Activated naive CD4-positive, alpha-beta T cell treated with anti-CD3 and anti-CD28 coated beads, Interleukin-2, amount 50 U/mL, for 72 hours (primary cell): ENCODE measurements around the gene PHKG2. TPM values are rescaled to one million over a fixed set of nuclear protein-coding genes. Genes with fewer than 3 reads are reported as not detected.

Experiments used
- ATAC-seq, 2 donors: fragments of 150-1000 bp; cut with Tn5 transposase; 2 replicates each; pipeline ENCODE4 v1.10.0; 2021; ENCODE audit warnings: mild to moderate bottlenecking in 2 of 2, moderate library complexity in 2 of 2
- DNase-seq, 2 donors: peaks; one replicate each; pipeline ENCODE4 v3.0.0; 2021 to 2022; ENCODE audit warnings: low spot score in 2 of 2
- H3K27ac Mint-ChIP-seq, 2 donors: one replicate each; pipeline ENCODE4 v1.8.0; 2022; ENCODE audit warnings: mild to moderate bottlenecking in 2 of 2, mixed read lengths in 2 of 2
- H3K36me3 Mint-ChIP-seq, 2 donors: one replicate each; pipeline ENCODE4 v1.8.0; 2022; ENCODE audit warnings: mixed read lengths in 2 of 2
- H3K9me3 Mint-ChIP-seq, 2 donors: one replicate each; pipeline ENCODE4 v1.8.0; 2022; ENCODE audit warnings: mixed read lengths in 2 of 2
- total RNA-seq, 2 donors: library from RNA; stranded (reverse); gene quantifications; one replicate each; pipeline ENCODE4 v1.2.3, GENCODE V29; 2022

Gene PHKG2
- total RNA-seq, 2 donors from 2014 or later: 32.9 to 61.9 TPM

DNA sequence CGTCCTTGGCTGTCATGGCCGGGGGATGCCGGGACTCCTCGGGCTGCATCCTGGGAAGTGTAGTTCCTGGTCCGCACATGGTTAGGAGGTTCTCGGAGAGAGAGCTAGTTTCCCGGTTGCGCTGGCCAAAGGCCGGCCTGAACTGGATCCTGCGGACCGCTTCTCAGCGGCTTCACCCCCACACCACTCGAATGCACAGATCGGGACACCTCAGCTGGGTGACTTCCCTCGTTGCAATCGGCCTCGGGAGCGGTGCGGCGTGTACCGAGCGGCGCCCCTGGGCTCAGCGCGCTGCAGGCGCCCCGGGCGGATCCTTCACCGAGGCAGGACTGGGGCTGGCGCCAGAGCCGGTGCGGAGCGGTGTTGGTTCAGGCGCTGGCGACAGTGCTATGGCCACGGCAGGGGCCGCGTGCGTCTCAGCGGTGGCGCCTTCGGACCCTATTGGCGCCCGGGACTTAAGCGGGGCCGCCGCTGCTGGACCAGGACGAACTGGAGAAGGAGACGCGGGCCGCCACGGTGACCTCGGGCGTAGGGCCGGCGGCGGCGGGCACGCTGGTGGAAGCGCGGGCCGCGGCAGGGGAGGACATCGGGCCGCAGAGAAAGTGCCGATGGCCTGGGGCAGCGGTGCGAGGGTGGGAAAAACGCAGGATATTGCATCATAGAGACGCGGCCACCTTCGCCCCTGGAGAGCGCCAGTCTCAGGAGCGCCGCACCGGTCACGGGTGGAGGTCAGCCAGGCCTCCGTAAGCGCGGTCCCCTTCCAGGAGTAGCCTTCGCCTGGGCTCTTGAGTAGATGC, 27.4 kb downstream of the PHKG2 start:
- peak; percentile 76 to 84 for ATAC-seq
- DNase-seq: peak in 1 of 2 donors; percentile 67
- H3K9me3 Mint-ChIP-seq: no peaks in the 10 kb centered on the region
- H3K27ac Mint-ChIP-seq: peak overlapping the region; percentile 69 to 88
- no peaks in the 10 kb centered on the region for H3K36me3 Mint-ChIP-seq

DNA sequence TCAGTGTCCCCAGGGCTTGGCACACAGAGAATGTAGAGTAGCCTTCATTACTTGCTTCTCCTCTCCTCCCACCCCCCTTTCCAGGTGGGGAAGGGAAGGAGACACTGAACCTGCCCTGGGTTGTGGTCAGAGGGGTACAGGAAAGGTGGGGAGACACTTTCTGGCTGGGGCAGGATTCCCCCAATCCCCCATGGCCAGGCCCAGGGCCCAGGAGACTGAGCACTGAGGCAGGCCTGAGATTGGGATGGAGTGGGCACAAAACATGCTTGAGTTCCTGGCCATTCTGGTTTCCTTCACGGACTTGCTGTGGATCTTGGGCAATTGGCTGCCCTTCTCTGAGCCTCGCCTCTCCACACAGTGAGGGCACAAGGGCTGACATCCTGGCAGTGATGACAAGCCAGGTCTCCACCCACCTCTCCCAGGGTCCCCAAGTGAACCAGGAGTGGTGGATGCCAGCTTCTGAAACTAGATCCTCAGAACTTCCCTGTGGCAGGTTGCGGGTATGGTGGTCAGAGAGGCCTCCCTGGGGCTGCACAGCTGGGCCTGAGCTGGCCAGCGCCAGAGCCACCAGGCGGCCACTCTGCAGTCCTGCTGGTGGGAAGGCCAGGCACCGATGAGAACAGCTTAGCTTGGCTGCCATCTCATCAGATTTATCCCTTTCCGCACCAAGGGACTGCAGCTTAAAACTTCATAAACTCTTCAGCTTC, 29.5 kb downstream of the PHKG2 start:
- Mint-ChIP-seq H3K9me3 (no peaks in the 10 kb centered on the region), H3K36me3 (no peaks in the 10 kb centered on the region), H3K27ac (no peak overlapping the region)
- DNase-seq: no peak
- no peak for ATAC-seq

DNA sequence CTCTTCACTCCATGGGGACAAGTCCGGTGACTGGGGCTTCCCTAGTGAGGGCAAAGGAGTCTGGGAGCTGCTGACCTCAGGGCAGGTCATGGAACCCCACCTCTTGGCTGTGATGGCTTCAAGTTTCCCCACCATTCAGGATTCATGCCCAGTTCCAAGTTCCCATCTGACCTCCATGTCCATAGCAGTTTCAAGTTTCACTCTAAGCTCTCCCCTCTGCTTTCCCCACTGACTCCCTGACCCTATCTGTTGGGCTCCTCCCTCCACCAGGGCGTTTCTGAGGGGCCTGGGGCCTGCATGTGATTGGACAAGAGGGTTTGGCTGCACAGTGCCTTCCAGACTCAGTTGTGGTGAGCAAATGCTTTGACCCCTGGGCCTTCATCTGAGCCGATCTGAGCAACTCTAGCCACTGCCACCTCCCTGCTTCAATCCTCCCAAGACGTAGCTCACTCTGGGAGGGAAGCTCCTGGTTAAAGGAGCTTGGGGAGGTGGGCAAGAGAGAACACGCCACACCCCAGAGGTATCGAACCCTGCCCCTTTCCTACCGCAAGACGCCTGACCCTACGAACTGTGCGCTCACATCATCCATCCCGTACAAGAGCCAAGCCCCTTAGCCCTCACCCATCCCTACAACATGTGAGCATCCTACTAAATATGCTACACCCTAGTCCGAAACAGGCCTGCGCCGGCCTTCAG, 30.5 kb downstream of the PHKG2 start:
- Mint-ChIP-seq H3K9me3 (no peaks in the 10 kb centered on the region), H3K36me3 (no peaks in the 10 kb centered on the region), H3K27ac (no peak overlapping the region)
- ATAC-seq (no peak), DNase-seq (no peak)

DNA sequence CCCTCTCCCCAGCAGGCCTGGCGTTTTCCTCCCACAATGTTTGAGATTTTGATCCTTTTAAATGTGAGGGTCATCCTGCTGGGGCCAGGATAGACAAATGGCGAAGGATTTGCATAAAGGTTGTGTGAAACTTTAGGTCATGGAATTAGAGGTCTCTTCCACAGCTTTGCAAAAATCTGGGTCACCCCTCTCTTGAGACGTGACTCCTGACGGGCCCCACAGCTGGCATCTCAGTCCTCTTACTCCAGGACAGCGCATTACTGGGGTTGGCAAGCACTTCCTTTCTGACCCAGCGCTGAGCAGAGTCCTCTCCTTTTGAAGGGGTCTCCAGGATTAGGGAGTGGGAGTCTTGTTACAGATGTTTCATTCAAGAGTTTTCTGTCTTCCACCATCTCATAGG, 31.4 kb downstream of the PHKG2 start:
- ATAC-seq (no peak), DNase-seq (no peak)
- Mint-ChIP-seq H3K27ac (no peak overlapping the region), H3K36me3 (no peaks in the 10 kb centered on the region), H3K9me3 (no peaks in the 10 kb centered on the region)

DNA sequence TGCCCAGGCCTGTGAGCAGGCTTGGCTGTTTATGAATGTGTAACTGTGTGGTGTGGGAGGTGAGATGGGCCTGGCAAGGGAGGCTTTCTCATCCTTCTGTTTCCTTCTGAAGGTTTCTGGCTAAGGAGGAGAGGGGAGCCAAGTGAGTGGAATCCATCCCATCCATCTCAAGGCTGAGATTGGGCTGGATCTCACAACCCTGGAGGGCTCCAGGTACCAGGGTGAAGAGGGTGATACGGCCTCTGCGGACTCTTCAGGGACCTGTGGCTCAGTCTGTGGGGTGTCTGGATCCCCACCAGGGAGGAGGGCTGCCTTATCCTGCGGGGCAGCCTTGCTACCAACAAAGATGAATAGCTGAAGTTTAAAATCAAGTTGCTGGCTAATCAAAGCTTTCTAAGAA, 31.8 kb downstream of the PHKG2 start:
- Mint-ChIP-seq H3K9me3 (no peaks in the 10 kb centered on the region), H3K36me3 (no peaks in the 10 kb centered on the region), H3K27ac (peak overlapping the region in 1 of 2 donors; percentile 36)
- ATAC-seq: no peak
- DNase-seq: no peak

DNA sequence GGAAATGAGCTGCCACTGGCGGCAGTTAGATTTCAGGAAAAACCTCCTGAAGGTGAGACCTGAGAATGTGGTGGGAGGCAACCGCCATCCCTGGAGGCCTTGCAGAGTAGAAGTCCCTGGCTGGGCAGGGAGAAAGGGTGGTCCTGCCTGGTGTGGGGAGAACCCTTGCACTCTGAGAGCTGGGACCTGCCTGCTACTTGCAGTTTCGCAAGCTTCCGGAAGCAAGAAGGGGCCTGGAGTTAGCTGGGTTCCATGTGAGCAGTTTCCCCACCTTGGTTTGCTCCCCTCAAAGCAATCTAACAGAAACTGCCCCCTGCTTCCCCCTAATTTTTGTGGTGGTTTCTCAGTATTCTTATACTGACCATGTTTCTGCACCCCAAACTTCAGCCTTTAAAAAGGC, 32.3 kb downstream of the PHKG2 start:
- no peaks in the 10 kb centered on the region for H3K9me3 Mint-ChIP-seq
- no peaks in the 10 kb centered on the region for H3K36me3 Mint-ChIP-seq
- no peak overlapping the region for H3K27ac Mint-ChIP-seq
- no peak for ATAC-seq
- DNase-seq: no peak

DNA sequence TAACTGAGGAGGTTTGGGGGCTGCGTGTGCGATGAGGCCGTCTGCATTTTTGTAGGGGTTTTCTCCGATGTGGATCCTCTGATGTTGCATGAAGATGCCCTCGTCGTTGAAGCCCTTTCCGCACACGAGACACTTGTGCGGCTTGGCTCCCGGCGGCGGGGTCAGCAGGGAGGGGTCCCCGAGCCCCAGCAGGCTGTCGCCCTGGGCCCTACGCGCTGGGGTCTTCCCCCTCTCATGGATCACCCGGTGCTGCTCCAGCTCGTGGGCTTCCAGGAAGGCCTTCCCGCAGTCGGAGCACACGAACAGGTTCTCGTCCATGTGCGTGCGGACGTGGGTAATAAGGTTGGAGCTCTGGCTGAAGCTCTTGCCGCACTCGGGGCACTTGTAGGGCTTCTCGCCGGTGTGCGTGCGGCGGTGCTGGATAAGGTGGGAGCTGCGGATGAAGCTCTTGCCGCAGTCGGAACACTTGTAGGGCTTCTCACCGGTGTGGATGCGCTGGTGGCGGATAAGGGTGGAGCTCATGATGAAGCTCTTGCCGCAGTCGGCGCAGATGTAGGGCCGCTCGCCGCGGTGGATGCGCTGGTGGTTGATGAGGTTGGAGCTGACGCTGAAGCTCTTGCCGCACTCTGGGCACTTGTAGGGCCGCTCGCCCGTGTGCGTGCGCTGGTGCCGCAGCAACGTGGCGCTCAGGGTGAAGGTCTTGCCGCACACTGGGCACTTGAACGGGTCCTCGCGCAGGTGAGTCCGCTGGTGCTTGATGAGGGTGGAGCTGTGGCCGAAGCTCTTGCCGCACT, 34.5 kb downstream of the PHKG2 start:
- no peaks in the 10 kb centered on the region for H3K36me3 Mint-ChIP-seq
- ATAC-seq (no peak), DNase-seq (peak in 1 of 2 donors; percentile 48)
- H3K9me3 Mint-ChIP-seq: no peaks in the 10 kb centered on the region
- no peak overlapping the region for H3K27ac Mint-ChIP-seq

DNA sequence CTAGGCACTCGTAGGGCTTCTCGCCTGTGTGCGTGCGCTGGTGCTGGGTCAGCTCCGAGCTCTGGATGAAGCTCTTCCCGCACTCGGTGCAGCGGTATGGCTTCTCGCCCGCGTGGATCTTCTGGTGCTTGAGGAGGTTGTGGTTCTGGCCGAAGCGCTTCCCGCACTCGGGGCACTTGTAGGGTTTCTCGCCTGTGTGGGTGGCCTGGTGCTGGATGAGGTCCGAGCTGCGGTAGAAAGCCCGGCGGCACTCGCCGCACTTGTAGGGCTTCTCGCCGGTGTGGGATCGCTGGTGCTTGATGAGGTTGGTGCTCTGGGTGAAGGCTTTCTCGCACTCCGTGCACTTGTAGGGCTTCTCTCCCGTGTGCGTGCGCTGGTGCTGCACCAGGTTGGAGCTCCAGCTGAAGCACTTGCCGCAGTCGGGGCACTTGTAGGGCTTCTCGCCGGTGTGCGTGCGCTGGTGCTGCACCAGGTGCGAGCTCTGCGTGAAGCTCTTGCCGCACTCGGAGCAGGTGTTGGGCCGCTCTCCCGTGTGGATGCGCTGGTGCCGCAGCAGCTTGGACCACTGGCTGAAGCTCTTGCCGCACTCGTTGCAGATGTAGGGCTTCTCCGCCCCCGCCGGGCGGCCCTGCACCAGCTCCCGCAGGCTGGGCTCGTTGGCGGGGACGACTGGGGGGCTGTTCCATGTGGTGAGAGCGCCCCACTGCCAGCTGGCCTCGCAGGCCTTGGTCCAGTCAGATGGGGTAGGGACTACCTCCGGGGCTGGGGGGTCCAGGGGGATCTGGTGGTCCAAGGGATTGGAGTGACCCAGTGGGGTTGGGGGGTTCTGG, 35.3 kb downstream of the PHKG2 start:
- no peak overlapping the region for H3K27ac Mint-ChIP-seq
- ATAC-seq (no peak), DNase-seq (peak in 1 of 2 donors; percentile 52)
- no peaks in the 10 kb centered on the region for H3K9me3 Mint-ChIP-seq
- H3K36me3 Mint-ChIP-seq: no peaks in the 10 kb centered on the region

DNA sequence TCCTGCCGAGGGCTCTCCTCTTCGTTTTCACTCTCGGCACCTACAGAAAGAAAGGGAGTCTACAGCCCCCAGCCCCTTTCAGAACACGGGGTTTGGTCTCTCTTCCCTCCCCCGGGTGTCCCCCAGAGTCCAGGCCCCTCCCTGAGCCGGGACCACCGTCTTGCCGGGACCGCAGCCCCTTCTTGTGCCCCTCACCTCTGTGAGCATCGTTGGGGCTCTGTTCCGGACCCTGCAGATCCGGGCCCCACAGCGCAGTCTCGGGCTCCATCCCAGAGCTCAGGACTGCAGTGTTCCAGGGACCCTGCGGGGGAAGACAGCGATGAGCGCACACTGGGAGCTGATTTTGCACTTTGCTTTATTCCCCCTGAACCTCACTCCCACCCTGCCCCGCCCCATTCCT, 36.0 kb downstream of the PHKG2 start:
- DNase-seq: no peak
- Mint-ChIP-seq H3K27ac (no peak overlapping the region), H3K9me3 (no peaks in the 10 kb centered on the region), H3K36me3 (no peaks in the 10 kb centered on the region)
- no peak for ATAC-seq

DNA sequence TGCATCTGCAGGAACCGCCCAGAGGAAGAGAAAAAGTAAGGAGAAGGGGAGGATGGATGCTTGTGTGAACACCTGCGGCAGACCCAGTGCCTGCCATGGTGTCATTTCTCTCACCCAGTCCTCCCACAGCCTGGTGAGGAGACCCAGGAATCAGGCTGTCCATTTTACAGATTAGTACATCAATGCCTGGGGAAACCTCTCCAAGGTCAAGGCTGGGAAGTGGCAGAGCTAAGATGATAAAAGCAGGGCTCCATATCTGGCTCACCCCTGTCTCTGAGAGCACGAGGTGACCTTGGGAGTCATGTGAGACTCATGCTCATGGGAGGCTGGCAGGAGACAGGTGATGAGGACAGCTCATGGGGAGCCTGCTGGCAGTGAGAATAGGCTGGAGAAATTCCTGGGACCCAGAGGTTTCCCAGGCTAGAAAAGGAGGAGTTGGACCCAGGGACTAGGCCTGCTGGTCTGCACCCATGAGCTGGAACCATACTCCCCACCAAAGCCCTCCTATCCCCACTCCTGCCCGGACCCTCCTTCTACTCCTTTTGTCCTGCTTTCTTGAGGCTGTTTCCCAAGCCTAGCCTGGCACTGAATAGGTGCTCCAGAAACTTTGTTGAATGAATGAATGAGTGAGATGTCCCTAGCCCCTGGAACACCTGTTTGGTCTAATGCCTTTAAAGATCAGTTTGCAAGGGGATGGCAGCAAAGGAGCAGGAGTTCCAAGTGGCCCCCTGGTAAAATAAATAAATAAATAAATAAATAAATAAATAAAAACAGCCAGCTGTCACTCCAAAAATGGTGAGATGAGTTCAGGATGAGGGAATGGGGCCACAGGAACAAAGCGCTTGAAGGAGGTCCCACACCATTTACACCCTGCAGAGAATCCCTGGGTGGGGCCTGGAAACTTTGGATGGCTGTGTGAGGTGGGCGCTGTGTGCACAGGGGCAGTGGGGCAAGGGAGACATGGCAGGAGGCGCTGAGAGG, 37.2 kb downstream of the PHKG2 start:
- Mint-ChIP-seq H3K36me3 (no peaks in the 10 kb centered on the region), H3K9me3 (no peaks in the 10 kb centered on the region), H3K27ac (peak overlapping the region in 1 of 2 donors; percentile 44)
- no peak for DNase-seq
- no peak for ATAC-seq

DNA sequence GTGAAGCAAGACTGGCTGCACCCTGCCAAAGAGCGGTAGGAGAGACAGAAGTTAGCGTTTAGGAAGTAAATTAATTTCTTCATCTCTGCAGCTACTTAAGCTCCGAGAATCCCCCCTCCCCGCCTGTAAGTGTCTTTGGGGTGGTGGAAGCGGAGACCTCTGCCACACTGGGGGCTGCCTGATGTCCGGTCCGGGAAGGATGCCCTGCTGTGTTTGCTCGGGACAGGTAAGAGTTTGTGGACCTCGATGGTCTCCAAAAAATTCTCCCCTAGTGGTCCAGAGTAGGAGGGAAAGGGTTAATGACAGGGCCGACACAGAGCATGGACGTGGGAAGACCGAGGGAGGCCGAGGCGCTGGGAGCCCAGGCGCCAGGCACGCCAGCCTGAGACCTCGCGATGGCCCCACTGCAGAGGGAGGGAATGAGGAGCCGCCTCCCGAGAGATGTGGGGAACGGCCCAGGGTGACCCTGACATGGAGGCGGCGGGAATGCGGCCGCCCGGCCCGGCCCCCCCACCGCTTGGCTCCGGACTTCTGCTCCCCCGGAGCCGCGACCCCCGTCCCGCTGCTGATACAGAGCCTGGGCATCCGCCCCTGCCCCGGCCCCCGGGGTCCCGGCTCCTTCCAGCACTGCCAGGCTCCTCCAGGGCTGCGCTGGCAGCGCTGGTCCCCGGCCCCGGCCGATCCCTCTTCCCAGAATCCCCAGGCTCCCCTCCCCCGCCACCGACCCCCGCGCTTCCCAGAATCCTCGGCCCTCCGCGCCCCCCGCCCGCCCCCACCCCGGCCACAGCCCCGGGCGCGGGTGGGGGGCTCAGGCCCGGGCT, 38.1 kb downstream of the PHKG2 start:
- ATAC-seq: peak; percentile 70 to 72
- no peak for DNase-seq
- no peaks in the 10 kb centered on the region for H3K36me3 Mint-ChIP-seq
- peak overlapping the region; percentile 38 to 72 for H3K27ac Mint-ChIP-seq
- no peaks in the 10 kb centered on the region for H3K9me3 Mint-ChIP-seq

DNA sequence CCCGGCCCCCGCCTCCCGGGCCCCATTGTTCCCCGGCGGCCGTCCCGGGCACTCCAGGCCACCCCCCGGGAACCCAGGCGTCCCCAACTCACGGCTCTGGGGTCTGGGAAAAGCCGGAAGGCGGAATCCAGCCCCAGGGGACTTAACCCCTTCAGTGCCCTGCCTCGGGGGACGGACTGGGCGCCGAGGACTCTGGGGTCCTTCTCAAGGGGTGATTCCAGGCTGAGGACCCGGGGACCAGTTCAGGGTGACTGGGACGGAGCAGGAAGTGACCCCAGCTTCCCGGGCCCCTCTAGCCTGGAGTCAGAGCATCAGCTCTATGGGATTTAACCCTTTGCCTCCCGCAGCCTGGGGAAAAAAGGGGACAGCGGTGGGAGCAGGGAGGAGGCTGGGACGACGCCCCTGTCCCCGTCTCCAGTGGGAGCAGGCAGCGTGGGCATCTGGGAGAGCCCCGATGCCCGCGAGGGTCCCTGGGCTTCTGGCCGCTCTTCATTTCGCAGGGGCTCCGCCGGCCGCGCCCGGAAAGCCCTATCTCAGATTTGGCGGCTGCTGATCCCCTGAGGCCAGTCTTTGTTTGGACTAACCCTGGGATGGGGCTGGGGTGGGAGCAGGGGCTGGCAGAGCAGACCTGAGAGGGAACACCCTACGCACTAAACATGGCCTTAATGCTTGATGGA, 38.8 kb downstream of the PHKG2 start, which contains the start of gene ZNF629:
TSS of gene ZNF629 (minus strand) at position 270 of the 677 bp plus-strand sequence. CDS start 2,723 bp downstream, outside the sequence.
- H3K9me3 Mint-ChIP-seq: no peaks in the 10 kb centered on the region
- H3K27ac Mint-ChIP-seq: peak within 1 kb of the TSS; percentile 38 to 72
- DNase-seq (no peak), ATAC-seq (peak; percentile 49 to 56)
- H3K36me3 Mint-ChIP-seq: no peaks in the 10 kb centered on the region

DNA sequence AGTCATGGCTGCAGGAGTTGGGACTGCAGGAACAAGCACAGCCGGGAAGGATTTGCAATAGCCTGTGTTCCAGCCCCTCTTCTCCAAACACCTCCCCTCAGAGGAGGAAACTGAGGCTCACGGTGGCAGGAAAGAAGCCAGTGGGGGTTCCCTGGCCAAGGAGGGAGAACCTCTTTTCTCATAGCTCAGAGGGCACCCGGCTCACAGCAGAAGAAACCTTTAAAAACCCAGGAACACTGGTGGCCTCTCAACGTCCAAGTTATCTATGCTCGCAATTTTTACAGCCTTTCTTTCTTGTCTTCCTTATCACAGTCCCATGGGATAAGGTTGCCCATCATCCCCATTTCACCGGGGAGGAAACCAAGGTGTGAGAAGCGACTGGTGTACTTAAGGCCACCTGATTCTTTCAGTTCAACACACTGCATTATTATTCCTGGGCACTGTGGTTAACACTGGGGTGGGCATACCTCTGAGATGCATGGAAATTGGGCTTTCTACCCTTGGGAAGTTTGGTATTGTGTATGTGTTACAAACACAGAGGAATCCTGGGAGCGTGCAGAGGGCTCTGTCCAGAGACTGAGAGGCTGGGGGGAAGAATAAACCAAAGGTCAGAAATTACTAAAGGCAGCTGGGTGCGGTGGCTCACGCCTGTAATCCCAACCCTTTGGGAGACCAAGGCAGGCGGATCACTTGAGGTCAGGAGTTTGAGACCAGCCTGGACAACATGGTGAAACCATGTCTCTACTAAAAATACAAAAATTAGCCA, 39.6 kb downstream of the PHKG2 start:
- no peak for ATAC-seq
- H3K27ac Mint-ChIP-seq: peak overlapping the region in 1 of 2 donors; percentile 38
- DNase-seq: no peak
- H3K36me3 Mint-ChIP-seq: no peaks in the 10 kb centered on the region
- no peaks in the 10 kb centered on the region for H3K9me3 Mint-ChIP-seq
